NCI-H1930 (cell line): ENCODE measurements around the gene FAU.
A peak's percentile ranks its signal among the peaks of the same experiment; 100 is the strongest.
"Not testable (repeated sequence)": the region's sequence is repeated elsewhere in the genome, so short reads cannot be mapped to it uniquely, and the experiment has no call there.

Source experiments
- DNase-seq, 2 experiments: peaks; one replicate each; lab custom pipeline; 2025; lab: John Stamatoyannopoulos, UW

FAU gene

DNA sequence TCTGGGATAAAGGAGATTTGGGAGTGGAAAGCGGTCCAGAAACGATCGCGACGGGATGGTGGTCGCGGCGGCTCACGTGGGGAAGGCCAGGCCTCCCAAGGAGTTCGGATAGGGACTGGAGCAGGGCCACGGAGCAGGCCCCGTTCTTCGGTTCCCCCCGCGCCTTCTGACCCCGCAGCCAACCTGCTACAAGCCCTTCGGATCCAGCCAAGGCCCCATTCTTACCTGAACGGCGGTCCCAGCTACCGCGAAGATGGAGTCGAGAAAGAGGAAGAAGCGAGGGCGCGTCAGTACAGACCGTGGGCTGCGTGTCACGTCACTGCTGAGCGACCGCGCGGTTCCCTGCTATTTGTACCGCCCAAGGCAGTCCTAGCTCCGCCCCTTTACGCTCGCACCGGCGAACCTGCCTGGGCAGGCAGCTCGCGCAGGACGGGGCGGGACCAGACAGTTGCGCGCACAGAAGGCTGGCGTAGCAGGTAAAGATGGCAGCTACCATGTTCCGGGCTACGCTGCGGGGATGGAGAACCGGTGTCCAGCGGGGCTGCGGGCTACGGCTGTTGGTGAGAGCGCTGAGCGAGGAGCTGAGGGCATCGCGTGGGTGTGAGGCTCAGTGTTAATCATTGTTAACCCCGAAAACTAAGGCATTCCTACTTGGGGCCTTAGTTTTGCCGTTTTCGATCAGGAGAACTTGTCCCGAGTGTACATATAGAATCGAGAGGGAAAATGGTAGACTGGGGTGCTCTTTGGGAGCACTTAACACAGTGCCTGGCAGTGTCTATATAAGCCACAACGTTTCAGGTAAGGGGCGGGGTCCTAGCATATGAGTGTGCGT, at the start of gene FAU, which contains the start of gene MRPL49:
FAU (minus strand) TSS at position 270 of the 832 bp plus-strand sequence. CDS start 321 bp downstream, outside the sequence.
MRPL49 (plus strand) TSS at position 457 of the 832 bp plus-strand sequence; CDS start at position 483, 26 bp downstream.
- DNase-seq = peak; percentile 96 to 97

DNA sequence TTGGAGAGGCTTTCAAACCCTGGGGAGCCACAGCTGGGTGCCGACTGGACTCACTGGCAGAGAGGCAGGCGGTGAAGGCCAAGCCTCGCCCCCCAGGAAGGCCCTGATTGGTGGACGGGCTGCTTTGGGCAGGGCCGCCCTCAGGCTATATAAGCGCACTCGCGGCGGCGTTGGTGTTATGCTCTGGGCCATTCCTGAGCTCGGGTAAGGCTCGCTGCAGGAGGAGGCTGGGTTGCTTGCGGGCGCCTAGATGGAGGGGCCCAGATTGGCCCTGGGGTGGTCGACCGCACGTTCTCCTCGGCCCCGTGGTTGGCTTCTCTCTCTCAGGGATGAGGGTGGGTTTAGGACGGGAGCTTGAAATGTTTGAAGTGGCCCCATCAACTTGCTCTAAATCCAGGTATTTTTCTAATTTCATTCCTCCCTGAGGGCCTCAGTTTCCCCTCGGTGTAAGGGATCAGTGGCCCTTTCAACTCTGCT, 48.2 kb upstream of the FAU start, which contains the start of gene SPDYC:
SPDYC (plus strand) TSS at position 176 of the 477 bp plus-strand sequence. CDS start 1,125 bp downstream, outside the sequence.
- no peak for DNase-seq

DNA sequence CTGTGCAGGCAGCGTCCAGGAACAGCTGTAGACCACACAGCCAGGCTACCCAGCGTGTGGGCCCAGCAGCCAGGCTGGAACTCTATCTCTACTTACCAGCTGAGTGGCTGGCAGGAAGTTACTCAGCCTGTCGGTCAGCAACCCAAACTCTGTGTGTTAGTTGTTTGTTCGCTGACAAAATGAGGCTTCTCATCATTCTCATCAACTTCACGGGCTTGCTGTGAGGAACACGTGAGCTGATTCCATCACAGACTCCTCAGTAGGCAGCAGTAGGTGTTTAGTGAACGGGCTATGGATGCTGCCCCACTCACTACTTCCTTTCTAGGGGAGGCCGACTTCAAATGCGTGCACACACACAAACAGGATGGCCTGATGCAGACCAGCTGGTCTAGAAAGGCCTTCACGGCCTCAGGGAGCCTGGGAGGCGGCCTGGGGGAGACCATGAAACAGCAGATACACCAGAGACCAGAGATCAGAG, 47.3 kb upstream of the FAU start:
- DNase-seq = no peak

DNA sequence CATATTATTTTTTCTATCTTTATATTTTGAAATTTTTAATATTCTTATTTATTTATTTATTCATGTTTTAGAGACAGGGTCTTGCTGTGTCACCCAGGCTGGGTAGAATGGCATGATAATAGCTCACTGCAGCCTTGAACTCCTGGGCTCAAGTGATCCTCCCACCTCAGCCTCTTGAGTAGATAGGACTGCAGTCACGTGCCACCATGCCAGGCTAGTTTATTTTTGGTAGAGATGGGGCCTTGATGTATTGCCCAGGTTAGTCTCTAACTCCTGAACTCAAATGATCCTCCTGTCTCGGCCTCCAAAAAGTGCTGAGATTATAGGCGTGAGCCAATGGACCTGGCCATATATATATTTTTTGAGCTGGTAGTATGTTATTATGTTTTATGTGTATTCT, 45.7 kb upstream of the FAU start:
- DNase-seq = no peak

DNA sequence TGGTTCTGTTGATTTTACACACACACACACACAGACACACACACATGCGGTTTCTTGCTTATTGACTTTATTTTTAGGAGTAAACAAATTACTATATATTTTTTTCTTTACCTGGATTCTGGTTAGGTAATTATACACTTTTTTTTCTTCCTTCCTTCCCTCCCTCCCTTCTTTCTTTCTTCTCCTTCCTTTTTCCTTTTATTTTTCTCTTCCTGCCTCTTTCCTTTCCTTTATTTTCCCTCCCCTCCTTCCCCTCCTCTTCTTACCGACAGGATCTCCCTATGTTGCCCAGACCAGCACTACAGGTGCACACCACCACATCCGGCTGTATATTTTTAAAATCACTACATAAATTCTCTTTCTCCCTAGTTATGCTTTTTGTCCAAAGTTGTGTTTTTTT, 45.0 kb upstream of the FAU start:
- no peak for DNase-seq

DNA sequence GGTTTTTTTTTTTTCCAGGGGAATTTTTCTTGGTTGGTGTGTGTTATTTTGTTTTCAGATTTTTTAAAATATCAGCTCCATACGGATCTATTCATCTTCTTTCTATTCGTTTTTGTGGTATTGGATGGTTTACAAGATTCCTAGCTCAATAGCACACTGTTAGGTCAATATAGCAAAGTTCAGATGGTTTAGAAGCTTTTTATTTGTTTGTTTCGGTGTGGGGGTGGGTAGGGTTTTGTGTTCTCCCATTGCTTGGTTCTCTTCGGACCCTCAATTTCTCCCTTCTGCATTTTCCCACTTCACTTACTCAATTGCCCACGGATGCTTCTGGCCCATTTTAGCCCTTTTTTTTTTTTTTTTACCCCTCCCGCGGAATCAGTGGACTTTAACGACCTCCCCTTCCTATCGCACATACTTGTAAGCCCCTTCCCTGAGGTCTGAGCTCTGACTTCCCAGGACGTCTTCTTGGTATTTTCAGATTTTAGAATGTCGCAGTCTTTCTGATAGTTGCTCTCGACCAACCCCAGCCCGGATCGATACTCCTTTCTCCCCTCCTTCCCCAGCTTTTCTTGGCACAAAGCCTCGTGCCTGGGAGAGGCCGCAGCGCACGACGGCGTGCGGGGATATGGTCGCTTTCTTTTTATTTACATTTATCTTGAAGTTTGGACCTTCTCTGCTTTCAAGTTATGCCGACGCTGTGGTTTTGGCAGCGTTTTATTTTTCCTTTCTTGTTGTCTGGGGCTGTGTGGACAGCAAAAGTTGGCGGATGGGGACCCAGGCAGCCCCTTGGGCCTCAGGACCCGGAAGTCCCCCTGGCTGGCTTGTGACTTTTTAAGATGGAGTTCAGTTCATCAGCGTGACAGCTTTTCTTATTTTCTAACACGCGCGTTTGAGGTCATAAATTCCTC, 43.7 kb upstream of the FAU start:
- DNase-seq = no peak

DNA sequence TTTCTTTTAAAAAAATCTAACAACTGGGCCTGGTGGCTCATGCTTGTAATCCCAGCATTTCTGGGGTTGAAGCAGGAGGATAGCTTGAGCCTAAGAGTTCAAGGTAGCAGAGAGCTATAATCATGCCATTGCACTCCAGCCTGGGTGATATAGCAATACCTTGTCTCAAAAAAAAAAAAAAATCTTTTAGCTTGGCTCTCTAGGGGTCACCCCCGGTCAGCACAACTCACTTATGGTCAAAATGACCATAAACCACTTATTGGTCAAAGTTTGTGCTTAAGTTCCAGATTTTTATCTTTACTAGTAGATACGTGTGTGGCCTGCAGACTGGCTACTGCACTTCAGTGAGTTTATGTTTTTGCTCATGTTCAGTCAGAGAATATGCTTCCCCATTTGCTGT, 41.8 kb upstream of the FAU start:
- no peak for DNase-seq

DNA sequence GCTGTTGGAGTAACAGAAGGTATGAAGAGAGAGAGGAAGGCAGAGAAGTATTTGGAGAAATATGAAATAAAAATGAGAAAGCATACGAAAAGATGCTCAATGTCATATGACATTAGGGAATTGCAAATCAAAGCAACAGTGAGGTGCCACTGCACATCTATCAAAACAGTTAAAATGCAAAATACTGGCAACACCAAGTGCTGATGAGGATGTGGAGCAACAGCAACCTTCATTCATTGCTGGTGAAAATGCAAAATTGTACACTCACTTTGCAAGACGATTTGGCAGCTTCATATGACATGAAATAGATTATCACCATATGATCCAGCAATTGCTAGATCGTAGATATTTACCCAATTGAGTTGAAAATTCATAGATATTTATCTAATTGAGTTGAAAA, 38.7 kb upstream of the FAU start:
- no peak for DNase-seq

DNA sequence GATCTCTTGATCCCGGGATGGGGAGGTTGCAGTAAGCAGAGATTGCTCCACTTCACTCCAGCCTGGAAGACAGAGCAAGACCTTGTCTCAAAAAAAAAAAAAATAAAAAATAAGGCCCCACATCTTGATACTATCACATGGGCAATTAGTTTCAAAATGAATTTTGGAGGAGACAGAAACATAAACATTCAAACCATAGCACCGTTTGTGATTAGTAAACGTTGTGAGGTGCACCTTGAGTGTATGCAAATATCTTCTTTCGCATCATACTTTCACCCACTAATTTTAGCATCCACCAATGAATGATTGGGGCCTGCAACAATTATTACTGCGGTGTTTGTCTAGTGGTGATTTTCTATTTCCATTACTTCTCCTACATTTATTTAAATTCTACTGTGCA, 37.1 kb upstream of the FAU start:
- DNase-seq = no peak

DNA sequence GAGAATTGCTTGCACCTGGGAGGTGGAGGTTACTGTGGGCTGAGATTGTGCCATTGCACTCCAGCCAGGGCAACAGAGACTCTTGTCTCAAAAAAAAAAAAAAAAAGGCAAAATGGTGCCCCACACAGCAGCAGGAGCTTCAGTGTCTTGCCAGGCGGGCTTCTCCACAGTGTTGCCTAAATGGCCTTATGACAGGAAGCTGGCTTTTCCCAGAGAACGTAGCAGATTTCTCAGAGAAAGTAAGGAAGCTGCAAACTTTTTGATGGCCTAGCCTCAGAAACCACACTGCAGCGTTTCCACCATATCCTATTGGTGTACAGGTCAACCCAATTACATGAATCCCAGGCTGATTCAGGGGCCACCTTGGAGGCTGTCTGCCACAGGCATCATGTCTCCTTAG, 35.4 kb upstream of the FAU start:
- no peak for DNase-seq

DNA sequence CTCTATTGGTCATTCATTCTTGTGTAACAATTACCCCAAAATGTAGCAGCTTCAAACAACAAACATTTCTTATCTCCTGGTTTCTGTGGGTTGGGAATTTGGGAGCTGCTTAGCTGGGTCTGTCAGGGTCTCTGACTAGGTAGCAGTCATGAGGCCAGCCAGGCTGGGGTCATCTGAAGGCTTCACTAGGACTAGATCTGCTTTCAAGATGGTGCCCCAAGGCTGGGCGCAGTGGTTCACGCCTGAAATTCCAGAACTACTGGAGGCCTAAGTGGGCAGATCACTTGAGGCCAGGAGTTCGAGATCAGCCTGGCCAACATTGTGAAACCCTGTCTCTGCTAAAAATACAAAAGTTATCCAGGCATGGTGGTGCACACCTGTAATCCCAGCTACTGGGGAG, 35.0 kb upstream of the FAU start:
- no peak for DNase-seq

DNA sequence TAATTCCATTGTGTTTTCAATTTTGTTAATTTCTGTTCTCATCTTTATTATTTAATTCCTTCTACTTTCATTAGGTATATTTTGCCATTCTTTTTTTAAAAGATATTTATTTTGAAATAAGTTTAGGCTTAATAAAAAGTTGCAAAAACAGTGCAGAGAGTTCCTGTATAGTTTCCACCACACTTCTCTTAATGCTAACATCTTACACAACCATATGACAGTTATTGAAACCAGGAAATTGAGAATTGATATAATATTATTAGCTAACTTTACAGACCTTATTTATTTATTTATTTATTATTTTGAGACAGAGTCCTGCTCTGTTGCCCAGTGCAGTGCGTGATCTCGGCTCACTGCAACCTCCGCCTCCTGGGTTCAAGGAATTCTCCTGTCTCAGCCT, 34.3 kb upstream of the FAU start:
- no peak for DNase-seq

DNA sequence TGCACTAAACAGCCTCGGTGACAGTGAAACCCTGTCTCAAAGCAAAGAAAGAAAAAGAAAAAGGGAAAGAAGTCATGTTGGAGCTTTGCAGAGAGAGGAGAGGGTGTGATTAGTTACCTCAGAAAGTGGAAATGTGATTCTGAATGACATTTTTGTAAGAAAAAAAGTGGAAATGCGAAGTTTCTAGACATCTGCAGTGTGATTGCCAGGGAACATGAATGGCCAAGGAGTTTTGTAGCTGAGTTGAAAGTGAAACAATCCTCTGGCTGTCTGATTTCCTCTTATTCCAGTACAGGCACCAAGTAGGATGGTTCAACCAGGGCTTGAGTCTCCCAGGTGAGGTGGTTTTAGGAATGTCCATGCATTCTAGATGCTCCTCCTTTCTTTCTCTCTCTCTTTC, 30.2 kb upstream of the FAU start:
- DNase-seq = no peak

DNA sequence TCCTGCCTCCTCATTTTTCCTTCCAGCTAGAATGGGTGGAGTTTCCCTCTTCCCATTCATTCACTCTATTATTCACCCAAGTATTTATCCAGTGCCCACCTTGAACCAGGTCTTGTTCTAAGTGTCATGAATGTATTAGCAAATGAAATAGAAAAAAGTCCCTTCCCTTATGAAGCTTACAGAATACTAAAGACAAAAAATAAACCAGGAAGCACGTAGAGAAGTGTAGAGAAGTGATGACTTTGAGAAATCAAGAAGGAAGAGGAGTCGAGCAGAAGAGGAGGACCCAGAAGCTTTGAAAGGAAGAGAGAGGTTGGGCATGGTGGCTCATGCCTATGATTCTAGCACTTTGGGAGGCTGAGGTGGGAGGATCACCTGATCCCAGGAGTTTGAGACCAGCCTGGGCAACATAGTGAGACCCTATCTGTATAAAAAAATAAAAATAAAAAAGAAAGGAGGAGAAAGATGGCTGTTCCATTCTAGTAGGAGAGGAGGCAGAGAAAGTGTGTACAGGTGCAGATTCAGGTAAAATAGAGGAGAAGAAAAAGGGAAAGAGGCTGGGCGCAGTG, 29.5 kb upstream of the FAU start:
- DNase-seq = no peak

DNA sequence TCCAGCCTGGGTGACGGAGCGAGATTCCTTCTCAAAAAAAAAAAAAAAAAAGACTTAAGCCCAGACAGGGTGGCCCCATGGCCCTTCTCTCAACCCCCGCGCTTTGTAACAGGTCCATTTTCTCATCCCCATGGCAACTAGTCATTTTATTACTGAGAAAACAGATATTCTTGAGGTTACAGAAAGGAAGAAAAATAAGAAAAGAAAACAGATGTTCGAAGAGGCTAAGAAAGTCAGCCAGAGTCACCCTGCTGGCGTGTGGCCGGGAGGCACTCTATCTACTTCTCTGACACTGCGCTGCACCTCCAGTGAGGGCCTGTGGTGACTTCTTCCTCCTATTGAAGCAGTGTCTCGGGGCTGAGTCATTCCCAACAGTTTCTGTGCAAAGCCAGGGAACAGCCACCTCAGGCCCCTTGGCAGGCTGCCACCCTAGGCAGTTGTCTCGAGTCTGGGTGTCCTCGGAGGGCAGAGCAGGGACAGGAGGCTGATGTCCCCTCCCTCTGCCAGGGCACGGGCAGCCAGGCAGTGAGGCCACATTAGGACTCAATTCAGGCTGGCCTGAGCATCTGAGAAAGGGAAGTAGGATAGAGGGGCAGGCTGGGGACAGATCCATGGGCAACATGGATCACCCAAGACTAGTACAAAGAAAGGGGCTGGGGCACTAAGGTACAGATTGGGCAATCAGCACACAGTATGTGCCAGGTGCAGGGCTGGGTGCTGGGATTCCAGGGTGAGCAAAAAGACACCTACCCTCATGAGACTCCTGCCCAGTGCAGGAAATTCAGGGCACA, 28.8 kb upstream of the FAU start:
- no peak for DNase-seq

DNA sequence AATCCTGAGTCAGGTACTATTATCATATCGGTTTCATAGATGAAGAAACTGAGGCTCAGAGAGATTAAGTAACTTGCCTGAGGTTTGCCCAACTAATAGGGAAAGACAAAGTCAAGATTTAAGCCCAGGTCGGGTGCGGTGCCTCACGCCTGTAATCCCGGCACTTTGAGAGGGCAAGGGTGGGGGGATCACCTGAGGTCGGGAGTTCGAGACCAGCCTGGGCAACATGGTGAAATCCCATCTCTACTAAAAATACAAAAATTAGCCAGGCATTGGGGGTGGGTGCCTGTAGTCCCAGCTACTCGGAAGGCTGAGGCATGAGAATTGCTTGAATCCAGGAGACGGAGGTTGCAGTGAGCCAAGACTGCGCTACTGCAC, 28.2 kb upstream of the FAU start:
- not testable (repeated sequence) for DNase-seq

DNA sequence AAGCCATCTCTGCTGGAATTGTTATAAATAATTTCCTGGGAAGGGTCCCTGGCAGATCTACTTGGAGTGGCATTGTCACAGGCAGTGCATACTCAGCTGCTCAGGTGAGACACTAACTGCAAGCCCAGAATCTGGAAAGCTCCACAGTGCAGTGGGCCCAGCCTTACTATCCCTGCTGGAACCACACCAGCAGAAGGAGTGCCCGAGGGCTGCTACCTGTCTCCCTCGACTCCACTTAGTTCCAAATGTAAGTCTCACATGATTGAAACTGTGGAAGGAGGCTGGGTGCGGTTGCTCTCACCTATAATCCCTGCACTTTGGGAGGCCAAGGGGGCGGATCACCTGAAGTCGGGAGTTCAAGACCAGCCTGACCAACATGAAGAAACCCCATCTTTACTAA, 26.7 kb upstream of the FAU start:
- DNase-seq = no peak

DNA sequence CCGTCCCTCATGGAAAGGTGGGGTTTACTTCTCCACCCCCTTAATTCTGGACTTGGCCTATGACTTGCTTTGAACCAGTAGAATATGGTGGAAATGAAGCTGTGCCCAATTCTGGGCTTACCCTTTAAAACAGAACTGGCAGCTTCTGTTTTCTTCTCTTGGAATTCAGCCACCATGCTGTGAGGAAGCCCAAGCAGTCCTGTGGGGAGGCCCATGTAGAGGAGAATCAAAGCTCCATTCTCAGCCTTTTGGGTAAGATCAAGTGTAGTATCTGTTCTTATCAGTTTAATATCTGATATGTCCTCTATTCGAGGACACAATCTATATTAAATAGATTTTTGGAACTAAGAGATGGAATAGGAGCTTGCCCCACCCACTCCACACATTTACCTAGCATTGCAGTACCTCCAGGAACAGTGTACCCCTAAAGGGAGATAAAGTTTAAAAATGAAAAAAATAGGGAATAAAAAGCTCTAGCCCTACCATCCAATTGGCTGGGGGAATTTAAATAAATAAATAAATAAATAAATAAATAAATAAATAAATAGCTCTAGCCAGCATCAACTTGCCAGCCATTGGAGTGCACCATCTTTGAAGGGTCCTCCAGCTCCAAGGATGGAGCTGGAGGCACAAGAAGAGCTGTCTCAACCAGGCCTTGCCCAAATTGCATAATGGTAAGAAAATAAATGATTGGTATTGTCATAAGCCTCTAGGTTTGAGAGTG, 25.6 kb upstream of the FAU start:
- DNase-seq = no peak

DNA sequence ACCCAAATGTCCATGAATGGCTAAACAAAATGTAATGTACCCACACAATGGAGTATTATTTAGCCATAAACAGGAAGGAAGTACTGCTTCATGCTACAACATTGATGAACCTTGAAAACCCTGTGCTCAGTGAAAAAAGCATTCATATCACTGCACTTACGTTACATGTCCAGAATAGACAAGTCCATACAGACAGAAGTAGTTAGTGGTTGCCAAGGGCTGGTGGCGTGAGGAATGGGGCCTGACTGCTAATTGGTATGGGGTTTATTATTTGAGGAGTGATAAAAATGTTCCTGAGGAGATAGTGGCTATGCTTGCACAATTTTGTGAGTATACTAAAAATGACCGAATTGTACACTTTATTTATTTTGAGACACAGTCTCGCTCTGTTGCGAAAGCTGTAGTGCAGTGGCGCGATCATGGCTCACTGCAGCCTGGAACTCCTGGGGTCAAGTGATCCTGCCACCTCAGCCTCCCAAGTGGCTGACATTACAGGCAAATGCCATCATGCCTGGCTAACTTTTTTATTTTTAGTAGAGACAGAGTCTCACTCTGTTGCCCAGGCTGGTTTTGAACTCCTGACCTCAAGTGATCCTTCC, 20.1 kb upstream of the FAU start:
- DNase-seq = no peak

DNA sequence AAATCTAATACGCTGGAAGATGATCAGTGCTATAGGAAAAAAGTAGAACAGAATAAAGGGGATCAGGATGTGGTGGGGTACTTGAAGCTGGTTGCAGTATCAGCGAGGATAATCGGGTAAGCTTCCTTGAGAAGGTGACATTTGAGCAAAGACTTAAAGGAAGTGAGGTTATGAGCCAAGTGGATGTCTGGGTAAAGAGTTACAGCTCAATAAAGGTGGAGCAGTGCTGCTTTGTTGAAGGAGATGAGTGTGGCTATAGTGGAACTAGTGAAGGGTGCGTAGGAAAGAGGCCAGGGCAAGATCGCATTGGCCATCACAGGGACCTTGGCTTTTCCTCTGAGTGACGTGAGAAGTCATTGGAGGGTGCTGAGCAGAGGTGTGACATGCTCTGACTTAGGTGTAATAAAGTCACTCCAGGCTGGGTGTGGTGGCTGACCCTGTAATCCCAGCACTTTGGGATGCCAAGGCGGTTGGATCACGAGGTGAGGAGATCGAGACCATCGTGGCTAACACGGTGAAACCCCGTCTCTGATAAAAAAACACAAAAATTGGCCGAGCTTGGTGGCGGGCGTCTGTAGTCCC, 14.7 kb upstream of the FAU start:
- no peak for DNase-seq
